GM10266 (cell line): ENCODE data around the gene EMID1.

ENCODE experiments used
- DNase-seq: peaks from one replicate; pipeline ENCODE4 v3.0.0; 2012; ENCODE audit errors: extremely low spot score
- CTCF ChIP-seq: IDR thresholded peaks from 2 replicates; pipeline ENCODE4 v1.5.1; 2012; ENCODE audit warnings: mild to moderate bottlenecking, low read depth; ENCODE audit not compliant: control insufficient read depth, insufficient read depth; ENCODE audit errors: missing control alignments

Gene EMID1

GRCh38 chr22:29201782-29202181 is 3.9 kb upstream of the EMID1 start:
- TF ChIP-seq CTCF, result no peak
- DNase-seq, result no peak

- peak; percentile 94 for DNase-seq
Measured at GRCh38 chr22:29202212-29203192, 3.2 kb upstream of the EMID1 start.

GRCh38 chr22:29203488-29204454 is 1.9 kb upstream of the EMID1 start:
- TF ChIP-seq CTCF, result no peak
- no peak for DNase-seq

More at GRCh38 chr22:29202212-29203192, 3.2 kb upstream of the EMID1 start:
- peak; percentile 33 for TF ChIP-seq CTCF

DNA sequence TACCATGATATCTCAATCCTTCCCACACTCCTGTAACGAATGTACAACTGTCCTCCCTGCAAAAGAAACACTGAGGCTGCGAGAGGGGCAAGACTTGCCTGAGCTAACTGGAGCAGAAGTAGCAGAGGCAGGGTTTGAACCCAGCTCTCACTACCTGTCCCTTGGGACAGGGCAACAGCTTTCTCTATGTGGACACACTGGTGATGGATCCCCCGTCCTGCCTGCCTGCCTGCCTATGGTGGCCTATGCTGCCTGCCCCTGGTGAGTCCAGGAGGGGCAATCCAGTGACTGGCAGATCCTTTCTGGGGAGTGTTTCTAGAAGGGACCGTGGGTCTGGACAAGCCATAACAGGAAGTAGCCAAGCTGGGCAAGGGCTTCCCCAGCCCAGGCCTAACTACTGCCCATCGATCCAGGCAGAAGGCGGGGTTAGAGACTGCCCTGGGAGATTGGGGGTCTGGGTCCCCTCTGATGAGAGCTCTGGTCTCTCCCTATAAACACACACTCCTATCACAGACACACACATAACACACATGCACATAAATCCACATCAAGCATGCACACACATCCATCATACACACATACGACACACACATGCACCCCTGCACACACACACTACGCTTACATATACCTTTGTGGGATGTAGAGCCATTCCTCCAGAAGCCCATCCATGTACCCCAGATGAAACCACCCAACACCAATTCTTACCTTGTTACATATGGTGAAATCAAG is 1.1 kb upstream of the EMID1 start:
- no peak for DNase-seq
- peak; percentile 14 for TF ChIP-seq CTCF

DNA sequence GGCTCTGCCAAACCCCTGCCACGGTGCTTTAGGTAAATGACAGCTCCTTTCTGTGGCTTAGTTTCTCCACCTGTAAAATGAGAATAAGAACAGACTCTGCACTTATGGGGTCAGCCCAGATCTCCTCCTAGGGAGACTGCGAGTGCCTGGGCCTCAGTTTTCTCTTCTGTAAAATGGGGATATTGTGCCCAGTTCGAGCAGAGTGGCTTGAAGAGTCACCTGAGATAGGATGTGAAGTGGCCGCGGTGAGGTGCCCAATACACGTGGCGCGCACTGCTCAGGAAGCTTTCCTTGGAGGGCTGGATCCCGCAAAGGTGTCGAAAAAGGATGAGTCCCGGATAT is 473 bp upstream of the EMID1 start:
- DNase-seq, result no peak
- no peak for TF ChIP-seq CTCF

- no peak for TF ChIP-seq CTCF
- DNase-seq, result no peak
Measured at GRCh38 chr22:29206372-29207242, 911 bp downstream of the EMID1 start.
